Stimulated activated CD8-positive, alpha-beta memory T cell treated with anti-CD3 and anti-CD28 coated beads, Interleukin-4, amount 100 ng/mL, for 48 hours (primary cell): ENCODE measurements around the gene CCDC85B.

Experiments used
- DNase-seq: peaks from one replicate; pipeline ENCODE4 v3.0.0-alpha.2; 2020

The CCDC85B gene

GRCh38 chr11:65912845-65913244 is 22.4 kb downstream of the CCDC85B start:
- DNase-seq = no peak

GRCh38 chr11:65915101-65915820 is 24.8 kb downstream of the CCDC85B start:
- no peak for DNase-seq

GRCh38 chr11:65915821-65916251 is 25.4 kb downstream of the CCDC85B start:
- no peak for DNase-seq

GRCh38 chr11:65916391-65916790 is 25.9 kb downstream of the CCDC85B start:
- DNase-seq = no peak

- no peak for DNase-seq
Observed at GRCh38 chr11:65917077-65917433, 26.6 kb downstream of the CCDC85B start.

- no peak for DNase-seq
Observed at GRCh38 chr11:65917434-65918210, 27.1 kb downstream of the CCDC85B start.

- DNase-seq = no peak
Observed at GRCh38 chr11:65918211-65919140, 28.0 kb downstream of the CCDC85B start, which contains the start of gene C11orf68. C11orf68 (minus strand) TSS chr11:65919062; CDS start chr11:65919031, 31 bp downstream.

- peak; percentile 99 for DNase-seq
Observed at GRCh38 chr11:65919141-65919572, 28.7 kb downstream of the CCDC85B start, which contains the start of gene DRAP1. DRAP1 (plus strand) TSS chr11:65919426; CDS start chr11:65919502, 76 bp downstream.

- DNase-seq = peak; percentile 68
Observed at GRCh38 chr11:65919573-65920371, 29.3 kb downstream of the CCDC85B start.

- no peak for DNase-seq
Observed at GRCh38 chr11:65920372-65920802, 29.9 kb downstream of the CCDC85B start.

GRCh38 chr11:65921033-65921555 is 30.6 kb downstream of the CCDC85B start:
- DNase-seq = no peak

GRCh38 chr11:65921876-65922275 is 31.4 kb downstream of the CCDC85B start:
- DNase-seq = no peak

GRCh38 chr11:65922565-65922964 is 32.1 kb downstream of the CCDC85B start:
- DNase-seq = no peak

- no peak for DNase-seq
Observed at GRCh38 chr11:65925397-65925796, 34.9 kb downstream of the CCDC85B start.

- DNase-seq = peak; percentile 80
Observed at GRCh38 chr11:65927904-65928397, 37.5 kb downstream of the CCDC85B start.

GRCh38 chr11:65928667-65929066 is 38.2 kb downstream of the CCDC85B start:
- no peak for DNase-seq

GRCh38 chr11:65931773-65932557 is 41.5 kb downstream of the CCDC85B start:
- no peak for DNase-seq

GRCh38 chr11:65932558-65932919 is 42.1 kb downstream of the CCDC85B start:
- no peak for DNase-seq

GRCh38 chr11:65934014-65934413 is 43.5 kb downstream of the CCDC85B start:
- DNase-seq = no peak

GRCh38 chr11:65937766-65938165 is 47.3 kb downstream of the CCDC85B start:
- DNase-seq = no peak
